HG03575 (cell line): ENCODE results near the gene ACSM3.

Source experiments
- ATAC-seq: cut with Tn5 transposase; IDR thresholded peaks from one replicate; pipeline ENCODE4 v1.9.1; 2021; ENCODE audit not compliant: unreplicated experiment, insufficient number of reproducible peaks, low FRiP score; ENCODE audit errors: extremely low read depth

ACSM3 gene

DNA sequence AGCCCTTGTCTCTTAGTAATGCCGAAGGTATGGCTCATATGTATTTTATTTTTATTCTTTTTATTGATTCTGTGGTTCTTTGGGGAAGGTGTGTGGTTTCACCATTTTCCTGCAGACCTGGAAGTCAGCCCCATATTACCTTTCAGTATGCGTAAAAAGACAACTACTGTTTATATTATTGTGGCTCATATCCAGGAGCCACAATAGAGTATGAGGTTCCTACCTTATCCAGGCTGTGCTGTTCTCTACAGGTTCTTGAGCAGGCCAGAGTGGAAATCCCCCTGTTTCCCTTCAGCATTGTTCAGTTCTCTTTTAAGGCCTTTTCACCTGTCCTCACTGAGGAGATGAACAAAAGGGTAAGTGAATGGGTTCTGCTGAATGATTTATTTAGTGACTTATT is 75.7 kb downstream of the ACSM3 start:
- ATAC-seq, result no peak

DNA sequence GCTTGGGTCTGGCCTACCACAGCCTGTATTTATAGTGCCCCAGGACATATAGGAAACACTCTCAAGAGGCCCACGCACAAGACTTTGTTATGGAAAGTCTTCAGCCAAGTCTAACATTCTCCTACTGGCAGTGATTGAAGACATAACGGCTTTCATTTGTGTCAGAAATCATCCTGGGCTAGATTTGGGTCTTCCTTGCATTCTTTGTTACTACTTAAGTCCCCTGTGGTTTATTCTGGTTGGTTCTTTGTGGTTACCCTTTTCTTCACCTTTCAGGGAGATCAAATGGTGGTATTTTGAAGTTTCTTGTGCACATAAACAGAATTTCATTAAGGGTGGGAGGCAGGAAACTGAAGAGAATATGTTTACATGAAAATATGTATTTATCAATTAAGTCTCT is 80.2 kb downstream of the ACSM3 start:
- no peak for ATAC-seq

DNA sequence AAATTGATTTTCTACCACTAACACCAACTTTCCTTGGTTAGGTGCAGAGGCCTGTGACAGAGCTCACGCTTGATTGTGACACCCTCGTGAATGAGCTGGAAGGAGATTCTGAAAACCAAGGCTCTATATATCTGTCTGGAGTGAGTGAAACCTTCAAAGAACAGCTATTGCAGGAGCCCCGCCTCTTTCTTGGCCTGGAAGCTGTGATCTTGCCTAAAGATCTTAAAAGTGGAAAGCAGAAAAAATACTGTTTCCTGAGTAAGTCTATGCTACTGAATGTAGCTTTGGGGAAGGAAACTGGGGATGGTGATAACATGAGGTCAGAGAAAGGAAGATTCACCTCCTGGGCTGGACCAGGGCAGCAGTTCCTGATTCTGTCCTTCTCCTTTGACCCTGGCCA is 80.8 kb downstream of the ACSM3 start:
- ATAC-seq, result no peak

DNA sequence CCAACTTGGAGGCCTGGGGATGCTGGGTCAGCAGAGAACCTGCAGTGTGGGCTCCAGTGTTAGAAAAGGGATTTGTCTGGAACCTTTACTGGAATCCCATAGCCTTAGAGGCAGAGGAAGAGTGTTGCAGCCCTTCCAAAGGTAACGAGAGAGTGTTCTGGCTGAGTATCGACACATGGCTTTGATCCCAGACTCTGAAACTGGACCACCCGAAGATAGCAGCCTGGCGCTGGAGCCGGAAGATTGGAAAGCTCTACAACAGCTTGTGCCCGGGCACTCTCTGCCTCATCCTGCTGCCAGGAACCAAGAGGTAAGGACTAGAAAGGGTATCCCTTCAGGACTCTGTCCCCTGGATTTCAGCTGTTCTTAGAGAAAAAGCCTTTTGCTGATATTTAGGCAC is 82.2 kb downstream of the ACSM3 start:
- no peak for ATAC-seq

DNA sequence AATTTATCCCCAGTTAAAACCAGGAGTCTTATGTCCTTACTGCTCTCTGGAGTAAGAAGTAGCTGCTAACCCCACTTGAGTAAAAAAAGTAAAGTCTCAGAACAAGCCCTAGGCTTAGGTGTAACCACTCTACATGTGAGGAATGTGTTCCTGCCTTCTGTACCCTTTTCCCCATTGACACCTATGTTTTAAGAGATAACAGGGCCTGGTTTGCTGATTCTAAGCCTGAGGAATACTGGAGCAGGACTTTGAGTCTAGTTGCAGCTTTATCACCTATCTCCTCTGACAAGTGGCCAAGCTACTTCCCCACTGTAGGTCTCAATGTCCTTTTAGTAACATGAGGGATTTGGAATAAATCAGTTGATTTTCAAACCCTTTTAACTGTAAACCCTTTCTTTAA is 82.7 kb downstream of the ACSM3 start:
- ATAC-seq, result no peak
